ENCODE measurements around the gene NUDT7.
A peak's percentile ranks its signal among the peaks of the same experiment; 100 is the strongest.

DNA sequence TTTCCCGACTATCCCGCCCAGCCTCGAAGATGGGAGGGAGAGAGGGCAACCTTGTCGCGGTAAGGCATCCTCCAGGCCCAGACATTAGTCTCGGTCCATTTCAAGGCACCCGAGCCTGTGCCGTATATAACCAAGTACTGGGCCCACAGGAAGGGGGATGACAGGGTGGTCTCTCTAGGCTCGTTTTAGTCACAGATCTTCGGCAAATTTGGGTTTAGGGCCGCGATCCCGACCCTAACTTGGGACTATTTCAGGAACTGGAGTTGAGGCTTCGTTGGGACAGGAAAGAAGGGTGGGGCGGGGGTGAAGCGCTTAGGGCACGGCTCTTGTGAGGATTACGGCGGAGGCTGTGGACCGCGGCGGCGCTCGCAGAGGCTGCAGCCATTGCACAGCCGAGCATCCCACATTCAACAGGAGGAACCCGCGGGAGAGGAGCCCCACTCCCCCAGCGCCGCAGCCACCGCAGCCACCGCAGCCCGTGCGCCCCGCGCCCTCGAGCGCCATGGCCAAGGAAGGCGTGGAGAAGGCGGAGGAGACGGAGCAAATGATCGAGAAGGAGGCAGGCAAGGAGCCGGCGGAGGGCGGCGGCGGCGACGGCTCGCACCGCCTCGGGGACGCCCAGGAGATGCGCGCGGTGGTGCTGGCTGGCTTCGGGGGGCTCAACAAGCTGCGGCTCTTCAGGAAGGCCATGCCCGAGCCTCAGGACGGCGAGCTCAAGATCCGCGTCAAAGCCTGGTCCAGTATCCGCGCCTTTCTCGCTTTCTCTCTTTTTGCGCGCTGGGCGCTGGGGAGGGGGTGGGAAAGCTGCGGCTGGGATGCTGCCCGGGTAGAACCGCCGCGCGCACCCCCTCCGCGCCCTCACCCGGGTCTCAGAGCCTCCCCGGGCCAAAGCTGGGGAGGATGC lies 66.1 kb downstream of the NUDT7 start, which contains the start of gene VAT1L:
- TF ChIP-seq, protein P1, sequence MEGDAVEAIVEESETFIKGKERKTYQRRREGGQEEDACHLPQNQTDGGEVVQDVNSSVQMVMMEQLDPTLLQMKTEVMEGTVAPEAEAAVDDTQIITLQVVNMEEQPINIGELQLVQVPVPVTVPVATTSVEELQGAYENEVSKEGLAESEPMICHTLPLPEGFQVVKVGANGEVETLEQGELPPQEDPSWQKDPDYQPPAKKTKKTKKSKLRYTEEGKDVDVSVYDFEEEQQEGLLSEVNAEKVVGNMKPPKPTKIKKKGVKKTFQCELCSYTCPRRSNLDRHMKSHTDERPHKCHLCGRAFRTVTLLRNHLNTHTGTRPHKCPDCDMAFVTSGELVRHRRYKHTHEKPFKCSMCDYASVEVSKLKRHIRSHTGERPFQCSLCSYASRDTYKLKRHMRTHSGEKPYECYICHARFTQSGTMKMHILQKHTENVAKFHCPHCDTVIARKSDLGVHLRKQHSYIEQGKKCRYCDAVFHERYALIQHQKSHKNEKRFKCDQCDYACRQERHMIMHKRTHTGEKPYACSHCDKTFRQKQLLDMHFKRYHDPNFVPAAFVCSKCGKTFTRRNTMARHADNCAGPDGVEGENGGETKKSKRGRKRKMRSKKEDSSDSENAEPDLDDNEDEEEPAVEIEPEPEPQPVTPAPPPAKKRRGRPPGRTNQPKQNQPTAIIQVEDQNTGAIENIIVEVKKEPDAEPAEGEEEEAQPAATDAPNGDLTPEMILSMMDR (conservative IDR thresholded peaks at IDR 0.05; ENCODE audit: low read depth, low read length): no peak
- TF ChIP-seq EZH2 (IDR thresholded peaks at IDR 0.05; ENCODE audit: borderline replicate concordance, low read depth, low read length, poor library complexity, severe bottlenecking): peak; percentile 3

Data from A673 (cell line).